ENCODE measurements around the gene TTLL13.
A peak's percentile ranks its signal among the peaks of the same experiment; 100 is the strongest.
"Not testable (repeated sequence)": the region's sequence is repeated elsewhere in the genome, so short reads cannot be mapped to it uniquely, and the experiment has no call there.

TTLL13 gene

DNA sequence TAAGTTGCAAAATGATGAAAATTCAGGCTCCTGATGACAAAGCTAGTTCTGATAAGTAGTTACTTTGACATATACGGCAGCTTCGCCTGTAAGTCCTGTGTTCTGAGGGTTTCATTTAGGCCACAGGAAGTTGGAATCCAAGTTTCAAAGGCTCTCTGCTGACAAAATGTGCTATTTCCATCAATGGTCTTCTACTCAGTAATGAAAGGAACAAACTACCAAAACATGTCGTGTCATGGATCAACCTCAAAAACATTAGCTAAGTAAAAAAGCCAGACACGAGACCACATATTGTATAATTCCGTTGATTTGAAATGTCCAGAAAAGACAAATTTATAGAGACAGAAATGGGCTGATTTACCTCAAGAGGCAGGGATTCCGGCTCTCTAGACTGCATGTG lies 38.6 kb downstream of the TTLL13 start:
- no peak for DNase-seq (ENCODE audit: low spot score)

DNA sequence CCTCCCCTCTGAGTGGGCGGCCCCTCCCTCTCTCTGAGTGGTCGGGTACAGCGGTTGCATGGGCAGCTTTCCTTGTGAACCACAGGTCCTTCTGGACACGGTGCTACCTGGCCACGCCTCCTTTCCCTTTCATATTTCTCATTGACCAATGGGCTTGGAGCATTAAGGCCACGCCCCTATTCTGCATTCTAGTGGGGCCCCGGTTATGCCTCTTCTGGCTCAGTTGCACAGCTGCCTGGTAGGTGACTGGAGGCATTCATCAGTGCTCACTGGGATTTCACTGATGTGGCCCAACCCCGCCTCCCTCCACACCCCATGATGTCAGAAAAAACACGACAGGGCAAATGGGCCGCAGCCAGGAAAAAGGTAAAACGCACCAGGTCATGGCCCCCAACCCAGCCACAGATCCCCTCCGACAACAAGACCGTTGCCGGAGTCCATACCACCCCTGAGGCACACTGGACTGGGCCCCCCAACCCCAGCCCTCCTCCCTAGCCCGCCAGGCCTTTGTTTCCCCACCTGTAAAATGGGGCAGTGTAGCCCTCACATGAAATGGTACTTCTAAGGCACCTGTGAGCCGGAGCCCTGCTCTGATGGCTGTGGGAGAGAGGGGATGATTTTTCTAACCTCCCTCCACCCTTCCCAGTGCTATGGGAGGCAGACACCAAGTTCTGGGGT lies 42.5 kb downstream of the TTLL13 start:
- no peak for DNase-seq (ENCODE audit: low spot score)

DNA sequence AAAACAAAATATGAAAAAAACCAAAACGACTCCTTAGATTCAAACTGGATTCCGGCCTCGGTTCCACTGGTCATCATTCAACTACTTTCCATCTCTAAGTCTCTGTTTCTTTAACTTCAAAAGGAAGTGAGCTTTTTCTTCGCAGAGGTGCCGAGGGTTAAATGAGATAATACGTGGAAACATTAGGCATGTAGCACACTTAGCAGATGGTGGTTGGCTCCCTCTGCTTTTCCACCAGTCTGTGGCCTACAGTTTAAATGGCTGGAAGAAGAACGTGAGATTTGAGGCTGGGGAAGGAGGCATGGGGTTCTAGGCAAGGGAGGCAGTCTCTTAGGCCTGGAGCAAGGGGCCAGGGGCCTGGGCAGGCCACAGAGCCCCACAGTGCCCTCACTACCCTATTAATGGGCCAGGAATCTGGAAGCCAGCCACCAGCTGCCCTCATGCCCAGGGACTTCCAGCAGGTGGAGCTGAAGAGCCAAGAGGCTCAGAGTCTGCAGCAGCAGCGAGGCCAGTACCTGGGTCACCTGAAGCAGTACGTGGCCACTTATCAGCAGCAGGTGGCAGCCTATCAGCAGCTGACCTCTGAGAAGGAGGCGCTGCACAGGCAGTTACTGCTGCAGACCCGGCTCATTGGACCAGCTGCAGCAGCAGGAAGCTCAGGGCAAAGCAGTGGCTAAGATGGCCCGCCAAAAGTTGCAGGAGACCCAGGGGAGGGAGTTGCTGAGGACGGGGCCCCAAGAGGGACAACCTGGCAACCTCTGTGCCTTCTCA lies 43.9 kb downstream of the TTLL13 start:
- peak; percentile 61 for DNase-seq (ENCODE audit: low spot score)

DNA sequence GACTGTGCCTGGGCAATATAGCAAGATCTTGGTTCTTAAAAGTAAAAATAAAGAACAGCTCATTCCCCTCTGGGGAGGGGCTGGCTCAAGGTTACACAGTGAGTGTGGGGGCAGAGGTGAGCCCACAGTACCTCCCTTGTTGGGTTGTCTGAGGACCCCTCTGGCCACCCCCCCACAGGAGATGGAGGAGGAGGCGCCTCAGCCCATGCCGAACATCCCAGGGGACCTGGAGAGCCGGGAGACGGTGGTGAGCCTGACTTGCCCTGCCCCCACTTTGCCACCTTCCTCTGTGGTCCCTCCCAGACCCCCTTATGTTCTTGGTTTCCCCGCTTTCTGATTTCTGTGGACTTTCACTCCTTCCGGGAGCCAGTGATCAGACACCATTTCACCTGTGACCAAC lies 44.8 kb downstream of the TTLL13 start:
- no peak for DNase-seq (ENCODE audit: low spot score)

DNA sequence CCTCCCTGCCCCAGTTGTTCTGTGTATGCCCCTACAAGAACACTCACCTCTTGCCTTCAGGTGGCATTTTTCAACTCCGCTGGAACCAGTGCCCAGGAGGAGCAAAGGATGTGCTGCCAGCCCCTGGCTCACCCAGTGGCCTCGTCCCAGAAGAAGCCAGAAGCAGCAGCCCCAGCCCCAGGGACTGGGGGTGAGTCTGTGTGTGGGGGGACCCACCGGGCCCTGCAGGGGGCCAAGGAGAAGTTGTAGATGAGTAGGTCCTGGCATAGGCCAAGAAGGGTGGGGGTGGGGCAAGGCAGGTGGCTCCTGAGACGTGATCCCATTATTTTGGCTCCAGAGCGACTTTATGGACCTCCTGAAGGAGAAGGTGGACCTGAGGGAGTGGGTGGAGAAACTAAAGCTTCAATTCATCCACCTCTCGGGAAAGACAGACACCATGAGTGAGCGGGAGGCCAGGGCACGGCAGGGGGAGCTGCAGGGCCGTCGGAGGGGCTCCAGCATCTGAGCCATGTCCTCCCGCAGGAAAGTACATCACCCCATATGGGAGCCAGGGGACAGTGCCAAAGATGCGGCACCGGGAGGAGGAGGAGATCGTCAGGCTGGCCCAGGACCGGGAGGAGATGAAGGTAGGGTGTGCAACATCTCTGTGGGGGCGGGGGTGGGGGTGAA lies 45.4 kb downstream of the TTLL13 start:
- DNase-seq (ENCODE audit: low spot score): no peak

DNA sequence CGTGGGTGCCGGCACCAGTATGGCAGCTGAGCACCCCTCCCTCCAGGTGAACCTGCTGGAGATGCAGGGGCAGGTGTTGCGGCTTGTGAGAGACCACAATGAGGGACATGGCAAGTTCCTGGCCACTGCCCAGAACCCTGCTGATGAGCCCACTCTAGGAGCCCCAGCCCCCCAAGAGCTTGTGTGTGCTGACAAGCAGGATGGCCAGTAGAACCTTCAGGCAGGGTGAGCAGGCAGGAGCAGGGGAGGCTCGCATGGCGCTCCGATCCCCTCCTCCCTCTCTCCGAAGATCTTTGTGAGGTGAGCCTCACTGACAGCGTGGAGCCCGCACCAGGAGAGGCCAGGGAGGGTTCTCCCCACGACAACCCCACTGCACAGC lies 45.9 kb downstream of the TTLL13 start:
- no peak for DNase-seq (ENCODE audit: low spot score)

DNA sequence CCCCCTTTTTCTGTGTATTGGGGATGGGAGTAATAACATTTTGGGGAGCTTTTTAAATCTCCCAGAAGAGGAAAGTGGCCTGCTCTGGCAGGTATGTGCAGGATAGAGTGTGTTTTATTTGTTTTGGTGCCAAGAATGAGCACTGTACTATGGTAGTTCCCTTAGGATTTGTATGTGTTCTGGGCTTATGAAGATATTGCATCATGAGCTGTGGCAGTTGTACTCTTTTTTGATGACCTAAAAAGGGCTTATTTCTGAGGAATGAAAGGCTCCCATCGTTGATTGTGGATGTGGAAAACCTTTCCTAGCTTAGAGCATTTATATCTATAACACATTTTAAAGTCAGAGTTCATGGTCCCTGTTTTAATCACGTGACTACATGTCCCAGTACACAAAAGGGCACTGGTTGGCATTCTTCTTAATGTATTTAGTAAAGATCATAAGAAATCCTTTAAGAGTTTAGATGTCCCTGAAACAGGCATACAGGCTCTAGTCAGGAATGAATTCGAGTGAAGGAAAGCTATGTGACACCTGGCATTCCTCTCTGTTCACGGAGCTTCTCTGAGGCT lies 47.0 kb downstream of the TTLL13 start:
- not testable (repeated sequence) for DNase-seq (ENCODE audit: low spot score)

DNA sequence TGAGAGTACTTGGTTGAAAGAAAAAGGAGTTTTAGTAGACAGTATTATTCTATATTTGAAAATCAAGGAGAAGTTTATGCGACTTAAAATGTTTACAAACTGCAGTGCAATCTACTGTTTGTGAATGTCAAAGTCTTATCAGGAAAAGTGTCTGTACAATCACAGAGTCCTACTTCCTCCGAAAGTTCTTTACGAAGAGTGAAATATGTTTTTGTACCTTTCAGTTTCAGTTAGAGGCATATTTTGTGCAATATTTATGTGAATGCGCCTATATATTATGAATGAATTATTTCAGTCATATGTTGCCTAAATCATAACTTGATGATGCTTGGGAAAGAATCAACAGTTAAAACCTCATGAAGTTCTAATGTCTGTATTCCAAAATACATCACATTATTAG lies 47.7 kb downstream of the TTLL13 start:
- no peak for DNase-seq (ENCODE audit: low spot score)

DNA sequence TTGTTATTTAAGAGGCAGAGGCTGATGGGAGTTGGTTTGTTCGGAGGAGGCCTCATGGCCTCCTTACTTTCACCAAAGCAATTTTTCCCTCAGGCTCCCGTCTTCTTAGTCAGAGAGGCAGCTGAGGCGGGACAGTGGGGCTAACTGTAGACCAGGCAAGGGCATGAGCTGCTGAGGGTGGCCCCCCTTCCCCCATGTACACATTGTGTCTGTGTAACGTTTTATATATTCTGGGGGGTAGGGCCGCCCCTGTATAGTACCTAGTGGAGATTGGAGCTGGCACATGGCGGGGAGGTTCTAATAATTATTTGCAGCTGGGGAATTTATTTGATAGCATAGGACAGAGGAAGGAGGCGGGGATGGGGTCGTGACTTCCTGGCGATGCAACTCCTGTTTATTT lies 51.2 kb downstream of the TTLL13 start:
- no peak for DNase-seq (ENCODE audit: low spot score)

DNA sequence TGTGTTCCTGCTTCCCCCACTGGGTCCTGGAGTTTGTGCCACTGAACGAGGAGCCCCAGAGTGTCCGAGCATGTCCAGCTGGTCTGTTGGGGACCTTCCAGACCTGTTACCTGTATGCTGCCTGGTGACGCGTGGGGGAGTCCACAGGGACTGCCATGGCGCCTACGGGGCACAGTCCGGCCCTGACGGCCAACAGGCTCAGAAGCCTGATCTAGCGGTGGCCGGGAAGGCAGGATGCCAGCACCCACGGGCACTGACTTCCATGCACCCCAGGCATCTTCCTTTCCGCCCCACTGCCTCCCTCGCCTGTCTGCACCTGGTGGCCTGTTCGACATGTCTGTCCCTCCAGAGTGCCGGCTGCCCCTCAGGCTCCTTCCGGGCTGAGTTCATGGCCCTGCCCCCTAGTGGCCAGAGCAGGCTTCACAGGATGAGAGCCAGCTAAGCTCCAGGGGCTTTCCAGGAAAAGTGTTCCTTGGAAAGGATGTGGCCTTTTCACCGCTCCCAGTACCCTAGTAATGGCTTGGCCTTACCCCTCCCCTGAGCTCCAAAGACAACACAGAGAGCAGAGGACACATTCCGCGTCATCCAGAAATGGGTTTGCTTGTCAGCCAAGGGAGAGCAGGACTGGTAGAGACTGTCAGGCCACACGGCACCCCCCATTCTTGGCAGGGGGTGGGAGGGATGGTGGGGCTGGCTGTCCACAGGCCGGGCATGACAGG lies 51.8 kb downstream of the TTLL13 start:
- peak; percentile 42 for DNase-seq (ENCODE audit: low spot score)

DNA sequence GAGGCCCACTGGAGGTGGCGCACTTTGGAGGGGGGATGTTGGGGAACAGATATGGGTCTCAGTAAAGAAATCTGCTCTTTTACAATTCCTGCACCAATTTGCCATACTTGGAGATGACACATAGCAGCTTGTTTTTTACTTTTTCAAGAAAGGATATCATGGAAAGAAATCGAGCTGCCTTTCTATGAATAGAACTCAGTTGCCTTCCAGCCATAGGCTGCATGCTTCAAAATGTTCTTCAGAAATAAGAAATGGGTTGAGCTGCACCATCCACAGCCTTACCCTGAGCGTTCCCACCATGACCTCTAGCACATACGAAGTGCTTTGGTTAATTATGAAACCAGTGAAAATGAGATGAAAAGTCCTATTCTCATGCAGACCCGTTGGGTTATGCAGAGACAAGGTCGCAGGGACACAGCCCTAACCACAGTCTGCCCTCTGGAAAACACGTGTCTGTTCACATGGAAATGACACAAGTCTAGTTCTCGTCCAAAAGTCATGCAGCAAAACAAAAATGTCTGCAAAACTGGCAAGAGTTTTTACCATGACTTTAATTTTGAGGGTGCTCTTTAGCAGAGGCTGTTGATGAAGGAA lies 52.4 kb downstream of the TTLL13 start:
- no peak for DNase-seq (ENCODE audit: low spot score)

DNA sequence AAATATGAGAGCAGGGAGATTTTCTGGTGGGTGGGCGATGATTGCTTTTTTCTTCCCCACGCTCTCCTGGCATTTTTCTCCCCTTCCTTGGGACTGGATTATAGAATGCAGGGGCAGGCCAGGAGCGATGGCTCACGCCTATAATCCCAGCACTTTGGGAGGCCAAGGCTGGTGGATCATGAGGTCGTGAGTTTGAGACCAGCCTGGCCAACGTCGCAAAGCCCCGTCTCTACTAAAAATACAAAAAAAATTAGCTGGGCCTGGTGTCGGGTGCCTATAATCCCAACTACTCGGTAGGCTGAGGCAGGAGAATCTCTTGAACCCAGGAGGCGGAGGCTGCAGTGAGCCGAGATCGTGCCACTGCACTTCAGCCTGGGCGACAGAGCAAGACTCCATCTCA lies 56.0 kb downstream of the TTLL13 start:
- DNase-seq (ENCODE audit: low spot score): not testable (repeated sequence)

DNA sequence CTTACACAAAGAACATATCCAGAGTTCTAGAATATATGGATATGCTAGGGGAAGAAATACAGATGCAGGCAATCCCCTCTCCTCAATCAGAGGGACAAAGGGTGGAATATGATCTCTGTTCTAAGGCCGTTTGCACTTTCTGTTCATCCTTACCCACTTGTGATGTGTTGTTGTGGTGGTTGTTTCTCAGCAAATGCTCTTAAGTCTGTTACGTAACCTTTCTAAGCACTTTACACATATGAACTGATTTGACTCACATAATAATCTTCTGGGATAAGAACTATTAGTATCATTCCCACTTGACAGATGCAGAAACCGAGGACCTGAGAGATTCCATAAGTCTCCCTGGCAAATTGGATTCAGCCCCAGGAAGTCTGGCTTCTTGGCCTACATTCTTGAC lies 56.6 kb downstream of the TTLL13 start:
- no peak for DNase-seq (ENCODE audit: low spot score)

DNA sequence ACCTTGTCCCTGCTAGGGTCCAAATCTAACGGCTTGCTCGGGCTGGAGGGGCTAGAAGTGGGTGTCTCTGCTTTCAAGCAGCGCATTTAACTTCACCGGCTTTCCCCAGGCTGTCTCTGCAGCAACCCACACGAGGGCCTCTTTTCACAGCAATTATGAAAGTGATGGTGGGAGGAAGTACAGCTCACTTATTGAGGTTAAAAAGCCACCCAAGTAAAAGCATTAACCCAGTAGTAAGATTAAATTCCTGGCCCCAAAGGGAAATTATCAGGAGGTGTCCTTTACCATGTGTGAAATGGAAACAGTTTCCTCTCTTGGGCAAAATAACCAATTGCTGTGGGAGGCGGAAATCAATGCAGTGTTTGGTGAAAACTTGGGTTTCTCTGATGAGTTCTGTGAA lies 57.2 kb downstream of the TTLL13 start:
- no peak for DNase-seq (ENCODE audit: low spot score)

DNA sequence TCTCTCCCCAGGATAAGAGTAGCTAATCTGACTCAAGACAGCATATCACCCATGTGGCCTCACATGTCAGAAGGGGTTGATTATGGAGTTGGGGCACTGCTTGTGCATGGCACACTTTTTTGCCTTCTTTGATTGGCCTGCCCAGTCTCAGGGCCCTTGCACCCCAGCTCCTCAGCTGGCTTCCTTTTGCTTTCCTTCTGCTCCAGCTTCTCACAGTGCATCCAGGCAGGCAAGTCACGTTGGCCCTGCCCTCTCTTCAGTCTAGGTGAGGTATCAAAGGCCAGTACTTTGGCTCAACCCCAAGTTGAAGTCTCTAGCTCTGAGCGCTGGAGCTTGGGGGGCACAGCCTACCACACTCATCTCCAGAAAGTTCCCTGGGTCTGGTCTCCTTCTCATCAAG lies 58.3 kb downstream of the TTLL13 start:
- DNase-seq (ENCODE audit: low spot score): no peak

DNA sequence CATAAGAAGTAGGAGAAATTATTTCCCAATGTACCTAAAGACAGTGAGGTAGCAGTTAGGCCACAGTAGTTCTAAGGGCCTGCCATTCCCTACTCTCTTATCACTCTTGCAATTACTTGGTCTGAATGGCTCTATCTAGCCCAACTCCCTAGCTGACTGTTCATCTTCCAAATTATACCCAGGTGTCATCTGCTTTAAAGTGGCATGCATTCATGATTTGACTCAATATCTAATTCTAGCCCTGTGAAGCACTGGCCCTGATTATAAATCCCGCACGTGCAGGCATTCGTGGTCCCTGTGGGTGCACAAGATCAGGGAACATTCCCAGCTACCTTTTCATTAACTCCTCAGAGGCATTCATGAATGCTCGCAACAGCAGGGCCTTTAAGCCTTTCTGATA lies 59.7 kb downstream of the TTLL13 start:
- no peak for DNase-seq (ENCODE audit: low spot score)

All from HuH-7.5 (cell line).